Testis (tissue), 3 donors: ENCODE results near the gene B3GALNT2. TPM values are rescaled to one million over a fixed set of nuclear protein-coding genes. Genes with fewer than 3 reads are reported as not detected.

Experiments used
- DNase-seq: peaks from one replicate; pipeline ENCODE4 v3.0.0-alpha.2; 2019
- H3K27ac ChIP-seq, 2 donors: fragments of 200-600 bp; sonication (generic); one replicate each; pipeline ENCODE4 v1.5.1; 2019
- H3K27me3 ChIP-seq: fragments of 200-600 bp; sonication (generic); one replicate; pipeline ENCODE4 v1.5.1; 2019
- H3K36me3 ChIP-seq: fragments of 200-600 bp; sonication (generic); one replicate; pipeline ENCODE4 v1.5.1; 2017; ENCODE audit warnings: low read depth; ENCODE audit errors: missing control alignments
- H3K4me1 ChIP-seq: fragments of 200-600 bp; sonication (generic); one replicate; pipeline ENCODE4 v1.5.1; 2019
- H3K4me3 ChIP-seq, 2 donors: fragments of 200-600 bp; sonication (generic); one replicate each; pipeline ENCODE4 v1.5.1; 2017 to 2019
- H3K9me3 ChIP-seq: fragments of 200-600 bp; sonication (generic); one replicate; pipeline ENCODE4 v1.5.1; 2017
- CTCF ChIP-seq, 3 experiments: fragments of 450-650 bp in 2 of 3; fragments of 200-600 bp in 1 of 3; sonication (generic) in 1 of 3; IDR thresholded peaks; one replicate each; pipeline ENCODE4 v1.5.1; 2016 to 2019; ENCODE audit warnings: antibody characterized with exemption in 3 of 3, mild to moderate bottlenecking in 2 of 3, moderate library complexity in 1 of 3
- POLR2A ChIP-seq: fragments of 450-650 bp; IDR thresholded peaks from one replicate; pipeline ENCODE4 v1.6.1; 2017; ENCODE audit warnings: antibody characterized with exemption, mild to moderate bottlenecking, moderate library complexity
- WGBS, 2 donors: methylation state at CpG; one replicate each; pipeline ENCODE4 v1.1.5; 2018; 5-methylcytosine and 5-hydroxymethylcytosine counted together
- intact Hi-C: fragments of 100-400 bp; cut with DNase I; formaldehyde crosslinking; loops from one replicate; pipeline ENCODE4 v1.15.1; 2023; ENCODE audit warnings: low total_unique reads
- polyA plus RNA-seq: library from polyadenylated mRNA; stranded (reverse); fragments of 350-450 nt; fragmentation: Illumina TruSeq; extraction: RNeasy Lipid Tissue Mini Kit (QIAGEN cat#74804); gene quantifications from one replicate; pipeline ENCODE4 v1.2.3, GENCODE V29; 2014; ENCODE audit warnings: low read depth, low replicate concordance; ENCODE audit not compliant: insufficient read depth
- total RNA-seq, 2 donors: library from RNA; depleted of rRNA; stranded (reverse); fragments of >200 nt; gene quantifications; one replicate each; pipeline ENCODE4 v1.2.3, GENCODE V29; 2016

The B3GALNT2 gene
- total and polyA plus RNA-seq, 3 donors from 2014 or later, result 18.3 to 62.5 (median 32.3) TPM

DNA sequence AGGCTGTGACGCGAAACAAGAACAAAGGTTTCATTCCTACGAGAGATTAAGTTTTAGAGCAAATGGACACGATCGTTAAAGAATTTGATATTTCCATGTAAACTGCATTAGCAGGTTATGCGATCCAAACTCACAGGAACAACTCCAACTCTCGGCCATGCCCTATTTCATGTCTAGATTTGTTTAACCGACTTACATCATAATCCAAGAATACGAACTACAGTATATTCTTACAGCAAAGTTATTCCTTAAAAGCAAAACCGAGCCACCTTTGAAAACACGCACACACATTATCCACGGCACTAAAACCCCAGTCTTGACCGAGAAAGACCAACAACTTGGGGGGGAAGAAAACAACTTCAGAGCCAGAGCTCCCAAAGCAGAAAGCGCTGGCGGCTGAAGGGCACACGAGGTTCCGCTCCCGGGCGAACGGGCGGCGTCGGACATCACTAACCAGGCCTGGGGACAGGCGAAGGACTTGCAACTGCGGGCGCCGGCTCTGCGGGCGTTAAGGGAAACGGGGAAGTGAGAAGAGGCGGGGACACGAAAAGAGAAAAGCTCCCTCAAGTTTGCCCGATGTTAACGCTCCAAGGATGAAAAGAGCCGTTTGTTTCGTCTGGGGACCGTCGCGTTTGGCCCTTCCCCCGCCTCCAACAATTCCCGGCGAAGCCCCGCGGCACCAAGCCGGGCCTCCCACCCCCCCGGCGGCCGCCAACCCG is 690 bp downstream of the B3GALNT2 start:
- TF ChIP-seq CTCF (IDR thresholded peaks at IDR 0.05) (no peak), POLR2A (no peak)
- intact Hi-C loops, result no loop called here
- H3K36me3 ChIP-seq, result no peaks in the 10 kb centered on the region
- H3K4me1 ChIP-seq, result no peaks in the 10 kb centered on the region
- DNase-seq, result peak; percentile 72
- peak overlapping the region; percentile 95 to 96 for H3K27ac ChIP-seq
- no peaks in the 10 kb centered on the region for H3K9me3 ChIP-seq
- peak overlapping the region; percentile 79 to 90 for H3K4me3 ChIP-seq
- WGBS, 2 donors, result 0 to 2% methylated on average over 39 to 48 of the region's 49 CpGs
- no peaks in the 10 kb centered on the region for H3K27me3 ChIP-seq

- H3K4me1 ChIP-seq, result no peaks in the 10 kb centered on the region
- intact Hi-C loops, result no loop called here
- H3K9me3 ChIP-seq, result no peaks in the 10 kb centered on the region
Measured at GRCh38 chr1:235502601-235503402, 1.4 kb downstream of the B3GALNT2 start.

GRCh38 chr1:235500971-235501540 is 3.2 kb downstream of the B3GALNT2 start:
- no peaks in the 10 kb centered on the region for H3K36me3 ChIP-seq
- WGBS, 2 donors, result 84 to 85% methylated on average over 5 of the region's 5 CpGs
- intact Hi-C loops, result no loop called here
- H3K4me1 ChIP-seq, result no peaks in the 10 kb centered on the region
- no peak overlapping the region for H3K4me3 ChIP-seq
- DNase-seq, result no peak
- no peaks in the 10 kb centered on the region for H3K27me3 ChIP-seq
- no peak overlapping the region for H3K27ac ChIP-seq
- no peaks in the 10 kb centered on the region for H3K9me3 ChIP-seq
- TF ChIP-seq POLR2A, result no peak
- TF ChIP-seq CTCF (IDR thresholded peaks at IDR 0.05), result no peak

More at GRCh38 chr1:235502601-235503402, 1.4 kb downstream of the B3GALNT2 start:
- H3K4me3 ChIP-seq, result peak overlapping the region; percentile 79 to 90
- H3K27ac ChIP-seq, result peak overlapping the region; percentile 95 to 96
- DNase-seq, result no peak
- no peaks in the 10 kb centered on the region for H3K27me3 ChIP-seq
- TF ChIP-seq CTCF (IDR thresholded peaks at IDR 0.05), result no peak
- no peak for TF ChIP-seq POLR2A
- WGBS, 2 donors, result 11 to 15% methylated on average over 5 of the region's 5 CpGs
- H3K36me3 ChIP-seq, result no peaks in the 10 kb centered on the region

DNA sequence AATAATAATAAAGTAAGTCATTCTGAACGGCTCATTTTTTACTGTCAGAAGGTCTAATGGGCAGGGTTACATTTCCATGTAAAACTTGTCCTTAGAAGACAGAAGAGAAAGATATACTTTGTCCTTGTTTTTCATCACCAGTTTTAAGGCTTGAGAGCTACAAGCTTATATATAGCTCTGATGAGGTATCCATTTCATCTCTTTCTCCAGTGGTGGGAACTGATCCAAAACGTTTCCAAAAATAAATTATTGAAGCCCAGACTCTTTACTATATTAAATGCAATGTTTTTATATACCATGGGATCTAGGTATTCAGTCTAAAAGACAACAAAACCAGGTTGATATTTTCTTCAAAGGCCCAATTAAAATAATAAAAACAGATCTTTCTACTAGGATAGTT is 8.7 kb downstream of the B3GALNT2 start:
- 70 to 79% methylated on average over 2 of the region's 2 CpGs for WGBS, 2 donors
- no peak overlapping the region for H3K27ac ChIP-seq
- H3K9me3 ChIP-seq, result no peaks in the 10 kb centered on the region
- no peaks in the 10 kb centered on the region for H3K36me3 ChIP-seq
- H3K4me1 ChIP-seq, result no peaks in the 10 kb centered on the region
- H3K4me3 ChIP-seq, result no peak overlapping the region
- TF ChIP-seq POLR2A, result no peak
- TF ChIP-seq CTCF (IDR thresholded peaks at IDR 0.05), result no peak
- H3K27me3 ChIP-seq, result no peaks in the 10 kb centered on the region
- intact Hi-C loops, result no loop called here
- no peak for DNase-seq
